Measurements from ENCODE around the gene CDKN2D. TPM values are rescaled to one million over a fixed set of nuclear protein-coding genes. Genes with fewer than 3 reads are reported as not detected.
"Not testable (repeated sequence)": the region's sequence is repeated elsewhere in the genome, so short reads cannot be mapped to it uniquely, and the experiment has no call there.

Gene CDKN2D
- total RNA-seq, 1 donor: 6.0 TPM

DNA sequence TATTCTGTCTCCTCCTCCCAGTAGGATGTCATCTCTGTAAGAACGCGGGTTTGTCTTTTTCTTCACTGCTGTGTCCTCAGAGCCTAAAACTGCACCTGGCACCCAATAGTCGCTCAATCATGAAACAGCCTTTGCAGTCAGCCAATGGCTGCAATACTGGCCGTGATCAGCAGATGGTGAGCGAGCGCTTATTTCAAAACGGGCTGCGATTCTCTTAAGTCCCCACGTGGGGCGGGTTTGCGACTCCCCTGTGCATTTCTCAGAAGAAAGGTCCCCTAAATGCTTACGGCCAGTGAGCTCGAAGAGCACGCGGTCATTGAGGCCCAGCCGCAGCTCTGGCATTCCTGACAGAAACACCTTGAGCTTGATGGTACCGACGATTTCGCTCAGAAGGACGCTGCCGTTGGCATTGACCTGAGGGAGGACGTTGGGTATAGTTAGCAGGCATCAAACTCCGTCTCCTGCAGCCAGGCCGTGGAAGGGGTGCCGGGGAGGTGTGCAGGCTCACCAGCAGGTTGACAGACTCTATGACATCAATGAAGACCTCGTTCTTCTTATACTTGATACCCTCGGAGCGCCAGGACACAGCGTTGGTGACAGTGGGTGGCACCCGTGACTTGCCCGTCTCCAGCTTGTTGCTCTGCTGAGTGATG, 12.3 kb upstream of the CDKN2D start:
- H3K4me3 ChIP-seq (ENCODE audit: low read depth, low read length): no peak overlapping the region
- peak; percentile 93 for DNase-seq (ENCODE audit: low read depth)
- TF ChIP-seq, protein P1, sequence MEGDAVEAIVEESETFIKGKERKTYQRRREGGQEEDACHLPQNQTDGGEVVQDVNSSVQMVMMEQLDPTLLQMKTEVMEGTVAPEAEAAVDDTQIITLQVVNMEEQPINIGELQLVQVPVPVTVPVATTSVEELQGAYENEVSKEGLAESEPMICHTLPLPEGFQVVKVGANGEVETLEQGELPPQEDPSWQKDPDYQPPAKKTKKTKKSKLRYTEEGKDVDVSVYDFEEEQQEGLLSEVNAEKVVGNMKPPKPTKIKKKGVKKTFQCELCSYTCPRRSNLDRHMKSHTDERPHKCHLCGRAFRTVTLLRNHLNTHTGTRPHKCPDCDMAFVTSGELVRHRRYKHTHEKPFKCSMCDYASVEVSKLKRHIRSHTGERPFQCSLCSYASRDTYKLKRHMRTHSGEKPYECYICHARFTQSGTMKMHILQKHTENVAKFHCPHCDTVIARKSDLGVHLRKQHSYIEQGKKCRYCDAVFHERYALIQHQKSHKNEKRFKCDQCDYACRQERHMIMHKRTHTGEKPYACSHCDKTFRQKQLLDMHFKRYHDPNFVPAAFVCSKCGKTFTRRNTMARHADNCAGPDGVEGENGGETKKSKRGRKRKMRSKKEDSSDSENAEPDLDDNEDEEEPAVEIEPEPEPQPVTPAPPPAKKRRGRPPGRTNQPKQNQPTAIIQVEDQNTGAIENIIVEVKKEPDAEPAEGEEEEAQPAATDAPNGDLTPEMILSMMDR (IDR thresholded peaks at IDR 0.05; ENCODE audit: insufficient read depth, low read depth, low read length): peak; percentile 100

DNA sequence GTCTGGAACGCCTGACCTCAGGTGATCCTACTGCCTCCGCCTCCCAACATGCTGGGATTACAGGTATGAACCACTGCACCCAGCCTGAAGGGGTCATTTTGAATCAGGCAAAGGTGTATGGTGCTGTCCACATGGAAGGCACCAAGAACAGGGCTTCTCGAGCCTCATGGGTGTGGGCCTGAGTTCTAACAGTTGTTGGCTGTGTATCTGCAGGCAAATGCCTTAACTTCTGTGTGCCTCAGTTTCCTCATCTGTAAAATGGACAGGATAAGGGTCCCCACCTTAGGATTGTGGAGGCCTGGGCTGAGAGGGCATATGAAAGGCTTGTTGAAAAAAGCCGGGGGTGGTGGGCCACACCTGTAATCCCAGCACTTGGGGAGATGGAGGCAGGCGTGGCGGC, 9.2 kb upstream of the CDKN2D start:
- DNase-seq (ENCODE audit: low read depth): no peak
- no peak overlapping the region for H3K4me3 ChIP-seq (ENCODE audit: low read depth, low read length)
- TF ChIP-seq, protein P1 (IDR thresholded peaks at IDR 0.05; ENCODE audit: insufficient read depth, low read depth, low read length): no peak

DNA sequence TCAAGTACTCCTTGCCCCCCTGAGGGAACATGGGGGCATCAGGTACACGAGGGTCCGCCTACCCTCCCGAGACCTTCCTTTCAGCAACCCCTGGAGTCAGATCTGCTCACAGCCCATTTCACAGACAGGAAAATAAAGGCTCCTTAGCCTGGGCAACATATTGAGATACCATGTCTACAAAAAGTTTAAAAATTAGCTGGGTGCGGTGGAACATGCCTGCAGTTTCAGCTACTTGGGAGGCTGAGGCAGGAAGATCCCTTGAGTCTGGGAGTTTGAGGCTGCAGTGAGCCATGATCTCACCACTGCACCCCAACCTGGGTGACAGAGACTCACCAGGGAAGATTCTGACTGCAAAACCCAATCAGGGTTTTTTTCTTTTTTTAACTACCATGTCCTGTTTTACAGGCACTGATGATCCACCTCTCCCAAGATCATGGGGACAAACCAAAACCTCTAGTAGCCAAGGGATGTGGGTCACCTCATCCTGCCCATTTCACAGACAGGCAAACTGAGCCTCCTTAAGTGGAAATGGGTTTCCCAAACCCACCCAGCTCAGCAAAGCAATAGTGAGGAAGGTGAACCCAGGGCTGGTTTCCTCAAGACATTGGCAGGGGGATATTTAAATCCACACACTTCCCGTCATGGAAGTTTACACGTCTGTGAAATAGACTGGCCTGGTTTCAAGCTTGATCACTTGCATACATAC, 6.4 kb upstream of the CDKN2D start:
- no peak for DNase-seq (ENCODE audit: low read depth)
- TF ChIP-seq, protein P1 (IDR thresholded peaks at IDR 0.05; ENCODE audit: insufficient read depth, low read depth, low read length): no peak
- H3K4me3 ChIP-seq (ENCODE audit: low read depth, low read length): no peak overlapping the region

DNA sequence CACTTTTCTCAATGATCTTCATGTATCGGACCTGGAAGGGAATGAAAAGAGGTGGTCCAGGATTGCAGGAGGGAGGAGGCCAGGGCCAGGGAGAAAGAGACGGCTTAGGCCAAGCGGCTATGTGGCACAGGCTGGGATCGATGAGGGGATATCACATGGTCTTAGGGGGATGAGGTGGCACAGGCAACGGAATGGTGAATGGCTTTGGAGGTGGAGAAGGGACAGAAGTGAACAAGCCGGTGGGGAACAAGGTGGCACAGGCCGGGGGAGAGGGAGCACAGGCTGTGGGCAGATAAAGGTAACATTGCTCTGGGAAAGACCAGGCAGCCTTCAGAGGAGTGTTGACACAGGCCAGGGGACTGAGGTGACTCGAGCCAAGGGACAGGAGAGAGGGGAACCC, 5.7 kb upstream of the CDKN2D start:
- no peak for DNase-seq (ENCODE audit: low read depth)
- TF ChIP-seq, protein P1 (IDR thresholded peaks at IDR 0.05; ENCODE audit: insufficient read depth, low read depth, low read length): no peak
- H3K4me3 ChIP-seq (ENCODE audit: low read depth, low read length): no peak overlapping the region

DNA sequence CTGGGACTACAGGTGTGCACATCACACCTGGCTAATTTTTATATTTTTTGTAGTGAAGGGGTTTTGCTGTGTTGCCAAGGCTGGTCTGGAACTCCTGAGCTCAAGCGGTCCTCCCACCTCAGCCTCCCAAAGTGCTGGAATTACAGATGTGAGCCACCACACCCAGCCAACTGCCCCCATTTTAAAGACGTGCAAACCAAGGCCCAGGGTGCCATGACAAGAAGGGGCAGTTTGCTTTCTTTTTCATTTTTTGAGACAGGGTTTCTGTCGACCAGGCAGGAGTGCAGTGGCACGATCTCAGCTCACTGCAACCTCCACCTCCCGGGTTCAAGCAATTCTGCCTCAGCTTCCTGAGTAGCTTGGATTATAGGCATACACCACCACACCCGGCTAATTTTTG, 5.0 kb upstream of the CDKN2D start:
- DNase-seq (ENCODE audit: low read depth); H3K4me3 ChIP-seq (ENCODE audit: low read depth, low read length): not testable (repeated sequence)

DNA sequence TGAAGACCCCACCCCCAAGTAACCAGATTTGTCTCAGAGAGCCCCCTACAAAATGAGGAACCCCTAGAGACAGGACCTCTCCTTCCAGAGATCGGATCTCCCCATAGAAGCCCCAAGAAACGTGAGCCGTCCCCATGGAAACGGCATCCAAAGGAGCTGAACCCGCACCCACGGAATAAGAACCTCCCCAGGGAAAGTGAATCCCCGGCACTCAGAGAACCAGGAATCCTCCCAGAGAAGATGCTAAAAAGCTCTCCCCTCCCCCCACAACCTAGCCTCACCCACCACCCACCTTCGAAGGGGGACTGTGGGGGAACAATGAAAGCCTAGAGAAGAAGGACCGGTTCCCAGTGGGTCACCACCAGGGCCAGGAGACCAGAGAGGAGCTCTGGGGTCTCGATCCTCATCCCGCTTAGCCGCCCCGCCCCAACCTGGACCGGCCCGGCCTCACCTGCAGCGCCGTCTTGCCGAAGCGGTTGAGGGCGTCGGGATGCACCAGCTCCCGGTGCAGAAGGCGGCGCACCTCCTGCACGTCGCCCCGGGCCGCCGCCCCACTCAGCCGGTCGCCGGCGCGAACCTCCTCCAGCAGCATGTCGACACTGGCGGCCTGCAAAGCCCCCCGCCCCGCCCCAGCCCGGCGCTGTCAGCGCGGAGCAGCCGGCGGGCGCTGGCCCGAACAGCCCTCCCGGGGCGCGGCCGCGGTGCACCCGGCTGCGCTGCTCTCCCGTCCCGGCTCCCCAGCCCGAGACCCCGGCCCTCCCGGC, 535 bp downstream of the CDKN2D start:
- TF ChIP-seq, protein P1 (IDR thresholded peaks at IDR 0.05; ENCODE audit: insufficient read depth, low read depth, low read length): no peak
- DNase-seq (ENCODE audit: low read depth): peak; percentile 53
- H3K4me3 ChIP-seq (ENCODE audit: low read depth, low read length): peak overlapping the region; percentile 72

DNA sequence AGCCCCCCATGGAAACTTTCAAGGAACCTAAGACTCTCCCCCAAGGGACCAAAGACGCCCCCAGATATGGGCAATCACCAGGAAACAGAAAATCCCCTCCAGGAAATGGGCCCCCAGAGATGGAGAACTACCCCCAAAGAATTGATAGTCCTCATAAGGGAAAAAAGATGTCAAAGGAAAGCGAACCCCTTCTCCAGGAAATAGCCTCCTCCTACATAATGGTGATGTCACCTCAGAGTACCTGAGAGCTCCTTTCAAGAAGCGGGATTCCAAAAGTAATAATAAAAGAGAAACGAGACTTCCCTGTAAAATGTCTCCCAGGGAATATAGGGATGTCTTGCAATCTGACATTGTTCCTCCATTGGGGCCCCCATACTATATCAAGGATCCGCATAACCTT, 1.1 kb downstream of the CDKN2D start:
- TF ChIP-seq, protein P1 (IDR thresholded peaks at IDR 0.05; ENCODE audit: insufficient read depth, low read depth, low read length): no peak
- no peak for DNase-seq (ENCODE audit: low read depth)
- peak overlapping the region; percentile 72 for H3K4me3 ChIP-seq (ENCODE audit: low read depth, low read length)
